HepG2 (cell line): ENCODE results near the gene FBXW5. TPM values are rescaled to one million over a fixed set of nuclear protein-coding genes. Genes with fewer than 3 reads are reported as not detected.

Experiments
- BATF2 ChIP-seq: sonication (generic); formaldehyde crosslinking; IDR thresholded peaks from 2 replicates; pipeline ENCODE4 v1.8.0; 2022; ENCODE audit warnings: mild to moderate bottlenecking, missing genetic modification reagents, moderate library complexity
- BORCS8-MEF2B ChIP-seq: sonication (generic); formaldehyde crosslinking; IDR thresholded peaks from 2 replicates; pipeline ENCODE4 v1.8.0; 2022; ENCODE audit warnings: mild to moderate bottlenecking, missing genetic modification reagents
- GATAD1 ChIP-seq: IDR thresholded peaks from 2 replicates; pipeline ENCODE4 v1.6.1; 2016; ENCODE audit warnings: missing genetic modification reagents, missing compliant biosample characterization
- GATAD2A ChIP-seq: IDR thresholded peaks from 2 replicates; pipeline ENCODE4 v1.6.1; 2016
- HIVEP1 ChIP-seq: sonication (generic); formaldehyde crosslinking; IDR thresholded peaks from 2 replicates; pipeline ENCODE4 v1.4.0; 2020; ENCODE audit warnings: mild to moderate bottlenecking, missing genetic modification reagents
- IRX3 ChIP-seq: sonication (generic); formaldehyde crosslinking; IDR thresholded peaks from 2 replicates; pipeline ENCODE4 v1.8.1; 2023; ENCODE audit warnings: mild to moderate bottlenecking, low read depth, missing genetic modification reagents, borderline replicate concordance
- MYNN ChIP-seq: sonication (generic); formaldehyde crosslinking; IDR thresholded peaks from 2 replicates; pipeline ENCODE4 v1.4.0; 2020; ENCODE audit warnings: mild to moderate bottlenecking, low read depth, missing genetic modification reagents
- NKX3-1 ChIP-seq: sonication (generic); formaldehyde crosslinking; IDR thresholded peaks from 2 replicates; pipeline ENCODE4 v1.5.0; 2020; ENCODE audit warnings: missing genetic modification reagents
- NR2F1 ChIP-seq, 2 experiments: fragments of 450-650 bp in 1 of 2; formaldehyde crosslinking in 1 of 2; IDR thresholded peaks; 2 replicates each; pipeline versions ENCODE4 v1.5.0 to v1.6.1; 2016 to 2020; ENCODE audit warnings: mild to moderate bottlenecking in 1 of 2, missing compliant biosample characterization in 1 of 2, missing genetic modification reagents in 1 of 2, moderate library complexity in 1 of 2
- SOX5 ChIP-seq: IDR thresholded peaks from 2 replicates; pipeline ENCODE4 v1.6.1; 2016; ENCODE audit warnings: borderline replicate concordance
- SOX6 ChIP-seq, 2 experiments: fragments of 450-650 bp in 1 of 2; sonication (generic) in 1 of 2; formaldehyde crosslinking in 1 of 2; IDR thresholded peaks; 2 replicates each; pipeline versions ENCODE4 v1.4.0 to v1.6.1; 2017 to 2020; ENCODE audit warnings: antibody characterized with exemption in 1 of 2, mild to moderate bottlenecking in 1 of 2, missing genetic modification reagents in 1 of 2
- SP140L ChIP-seq: sonication (generic); formaldehyde crosslinking; IDR thresholded peaks from 2 replicates; pipeline ENCODE4 v1.4.0; 2020; ENCODE audit warnings: missing genetic modification reagents, borderline replicate concordance
- SYNCRIP ChIP-seq: fragments of 200-400 bp; formaldehyde crosslinking; IDR thresholded peaks from 2 replicates; pipeline ENCODE4 v1.6.1; 2018; ENCODE audit warnings: mild to moderate bottlenecking, low read depth, low read length; ENCODE audit not compliant: insufficient read depth
- TERF1 ChIP-seq: sonication (generic); formaldehyde crosslinking; IDR thresholded peaks from 2 replicates; pipeline ENCODE4 v1.8.0; 2022; ENCODE audit warnings: mild to moderate bottlenecking, missing genetic modification reagents, moderate library complexity
- ZNF230 ChIP-seq: sonication (generic); formaldehyde crosslinking; IDR thresholded peaks from 2 replicates; pipeline ENCODE4 v1.4.0; 2020; ENCODE audit warnings: mild to moderate bottlenecking, missing genetic modification reagents
- ZNF496 ChIP-seq: sonication (generic); formaldehyde crosslinking; IDR thresholded peaks from 2 replicates; pipeline ENCODE4 v1.8.1; 2023; ENCODE audit warnings: mild to moderate bottlenecking, moderate library complexity, missing genetic modification reagents; ENCODE audit not compliant: insufficient replicate concordance
- ZNF784 ChIP-seq: sonication (generic); formaldehyde crosslinking; IDR thresholded peaks from 2 replicates; pipeline ENCODE4 v1.5.1; 2020; ENCODE audit warnings: missing genetic modification reagents, mild to moderate bottlenecking, borderline replicate concordance
- ZNF878 ChIP-seq: sonication (generic); formaldehyde crosslinking; IDR thresholded peaks from 2 replicates; pipeline ENCODE4 v1.8.1; 2023; ENCODE audit warnings: mild to moderate bottlenecking, missing genetic modification reagents, moderate library complexity
- ZNF883 ChIP-seq: sonication (generic); formaldehyde crosslinking; IDR thresholded peaks from 2 replicates; pipeline ENCODE4 v1.5.1; 2020; ENCODE audit warnings: mild to moderate bottlenecking, missing genetic modification reagents; ENCODE audit errors: not compliant biosample characterization
- polyA plus RNA-seq, 8 experiments: library from polyadenylated mRNA; depleted of rRNA in 3 of 8; stranded (reverse) in 7 of 8; unstranded in 1 of 8; fragments of >200 nt; fragmentation: Illumina TruSeq in 4 of 8; extraction: Trizol in 4 of 8; gene quantifications; 2 replicates each; pipeline versions ENCODE4 v1.2.1 to v1.2.3, GENCODE V29; 2011 to 2016; ENCODE audit warnings: low read depth in 4 of 8, missing spikeins in 1 of 8, mixed read lengths in 1 of 8; ENCODE audit not compliant: insufficient read depth in 1 of 8
- total RNA-seq, 5 experiments: library from RNA; depleted of rRNA; stranded (reverse); fragments of >200 nt; fragmentation: Illumina TruSeq; extraction: Trizol; gene quantifications; 2 replicates each; pipeline ENCODE4 v1.2.3, GENCODE V29; 2016; ENCODE audit warnings: low read depth in 1 of 5

FBXW5 gene
- total and polyA plus RNA-seq, 2 of the 13 experiments (the other 11 are each of a cell fraction or from before 2014, with no cell fraction given), result 52.0 to 60.4 TPM

GRCh38 chr9:136968333-136969127 is 24.0 kb upstream of the FBXW5 start (continued):
- TF ChIP-seq ZNF496 (no peak), BORCS8-MEF2B (CRISPR knock-in tag) (no peak), SOX5 (CRISPR knock-in tag) (no peak), SP140L (CRISPR knock-in tag) (no peak), ZNF230 (CRISPR knock-in tag) (no peak), GATAD2A (CRISPR knock-in tag) (no peak), IRX3 (no peak), GATAD1 (no peak), ZNF784 (CRISPR knock-in tag) (no peak), MYNN (no peak), ZNF883 (CRISPR knock-in tag) (peak; percentile 9), ZNF878 (CRISPR knock-in tag) (no peak), SOX6 (IDR thresholded peaks at IDR 0.05) (no peak), SOX6 (CRISPR knock-in tag; IDR thresholded peaks at IDR 0.05) (0 out of 2 replicates have a peak, but pooled peaks have one; percentile 6), HIVEP1 (CRISPR knock-in tag) (peak; percentile 49; the same call in 1 of the 2 replicates), TERF1 (CRISPR knock-in tag) (no peak), BATF2 (no peak), NR2F1 (CRISPR knock-in tag; IDR thresholded peaks at IDR 0.05) (peak in 1 of 2 experiments; percentile 55; a peak in 1 of 4 replicates), NKX3-1 (CRISPR knock-in tag) (no peak), SYNCRIP (no peak)
